ENCODE results near the gene PUM2. TPM values are rescaled to one million over a fixed set of nuclear protein-coding genes. Genes with fewer than 3 reads are reported as not detected.

Gene PUM2
- total RNA-seq, 3 donors from 2014 or later: 93.5 to 155 (median 115) TPM

DNA sequence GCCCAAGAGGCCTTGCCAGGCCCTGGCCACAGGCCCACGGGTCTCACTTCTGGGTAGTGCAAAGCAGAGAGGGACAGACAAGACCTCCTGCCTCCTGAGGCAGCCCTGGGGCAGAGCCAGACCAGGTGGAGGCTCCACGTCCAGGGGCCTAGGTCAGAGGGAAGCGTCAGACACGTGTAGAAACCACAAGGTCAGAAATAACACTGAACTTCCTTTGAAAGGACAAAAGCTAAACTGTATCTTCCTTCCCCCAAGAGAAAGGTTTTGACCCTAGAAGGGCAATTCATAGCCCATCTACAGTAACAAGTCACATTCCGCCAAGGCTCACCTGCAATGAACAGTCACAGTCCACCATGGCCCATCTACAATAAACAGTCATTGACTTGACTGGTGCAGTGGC, 143.6 kb downstream of the PUM2 start:
- H3K4me1 ChIP-seq (ENCODE audit: low read depth): peaks cover 23% of the 10 kb centered on the region
- no peaks in the 10 kb centered on the region for H3K9me3 ChIP-seq
- peaks cover 7% of the 10 kb centered on the region for H3K36me3 ChIP-seq (ENCODE audit: low read depth)
- DNase-seq: no peak
- ATAC-seq: no peak
- intact Hi-C loops (cut with DNase I, micrococcal nuclease): no loop called here
- TF ChIP-seq, protein P1, sequence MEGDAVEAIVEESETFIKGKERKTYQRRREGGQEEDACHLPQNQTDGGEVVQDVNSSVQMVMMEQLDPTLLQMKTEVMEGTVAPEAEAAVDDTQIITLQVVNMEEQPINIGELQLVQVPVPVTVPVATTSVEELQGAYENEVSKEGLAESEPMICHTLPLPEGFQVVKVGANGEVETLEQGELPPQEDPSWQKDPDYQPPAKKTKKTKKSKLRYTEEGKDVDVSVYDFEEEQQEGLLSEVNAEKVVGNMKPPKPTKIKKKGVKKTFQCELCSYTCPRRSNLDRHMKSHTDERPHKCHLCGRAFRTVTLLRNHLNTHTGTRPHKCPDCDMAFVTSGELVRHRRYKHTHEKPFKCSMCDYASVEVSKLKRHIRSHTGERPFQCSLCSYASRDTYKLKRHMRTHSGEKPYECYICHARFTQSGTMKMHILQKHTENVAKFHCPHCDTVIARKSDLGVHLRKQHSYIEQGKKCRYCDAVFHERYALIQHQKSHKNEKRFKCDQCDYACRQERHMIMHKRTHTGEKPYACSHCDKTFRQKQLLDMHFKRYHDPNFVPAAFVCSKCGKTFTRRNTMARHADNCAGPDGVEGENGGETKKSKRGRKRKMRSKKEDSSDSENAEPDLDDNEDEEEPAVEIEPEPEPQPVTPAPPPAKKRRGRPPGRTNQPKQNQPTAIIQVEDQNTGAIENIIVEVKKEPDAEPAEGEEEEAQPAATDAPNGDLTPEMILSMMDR (IDR thresholded peaks at IDR 0.05): no peak
- no peak overlapping the region for H3K4me3 ChIP-seq

- intact Hi-C loops (cut with DNase I, micrococcal nuclease): no loop called here
- Histone ChIP-seq H3K4me1 (ENCODE audit: low read depth) (peaks cover 23% of the 10 kb centered on the region), H3K36me3 (ENCODE audit: low read depth) (peaks cover 7% of the 10 kb centered on the region), H3K4me3 (no peak overlapping the region), H3K9me3 (no peaks in the 10 kb centered on the region)
- TF ChIP-seq, protein P1 (IDR thresholded peaks at IDR 0.05): no peak
- ATAC-seq (peak; percentile 56), DNase-seq (no peak)
Observed at GRCh38 chr2:20205915-20206524, 144.6 kb downstream of the PUM2 start.

- H3K4me3 ChIP-seq: no peak overlapping the region
- intact Hi-C loops (cut with DNase I, micrococcal nuclease): no loop called here
- peaks cover 7% of the 10 kb centered on the region for H3K36me3 ChIP-seq (ENCODE audit: low read depth)
- peaks cover 23% of the 10 kb centered on the region for H3K4me1 ChIP-seq (ENCODE audit: low read depth)
- DNase-seq (no peak), ATAC-seq (no peak)
- TF ChIP-seq, protein P1 (IDR thresholded peaks at IDR 0.05): no peak
- no peaks in the 10 kb centered on the region for H3K9me3 ChIP-seq
Observed at GRCh38 chr2:20205069-20205468, 145.6 kb downstream of the PUM2 start.

DNA sequence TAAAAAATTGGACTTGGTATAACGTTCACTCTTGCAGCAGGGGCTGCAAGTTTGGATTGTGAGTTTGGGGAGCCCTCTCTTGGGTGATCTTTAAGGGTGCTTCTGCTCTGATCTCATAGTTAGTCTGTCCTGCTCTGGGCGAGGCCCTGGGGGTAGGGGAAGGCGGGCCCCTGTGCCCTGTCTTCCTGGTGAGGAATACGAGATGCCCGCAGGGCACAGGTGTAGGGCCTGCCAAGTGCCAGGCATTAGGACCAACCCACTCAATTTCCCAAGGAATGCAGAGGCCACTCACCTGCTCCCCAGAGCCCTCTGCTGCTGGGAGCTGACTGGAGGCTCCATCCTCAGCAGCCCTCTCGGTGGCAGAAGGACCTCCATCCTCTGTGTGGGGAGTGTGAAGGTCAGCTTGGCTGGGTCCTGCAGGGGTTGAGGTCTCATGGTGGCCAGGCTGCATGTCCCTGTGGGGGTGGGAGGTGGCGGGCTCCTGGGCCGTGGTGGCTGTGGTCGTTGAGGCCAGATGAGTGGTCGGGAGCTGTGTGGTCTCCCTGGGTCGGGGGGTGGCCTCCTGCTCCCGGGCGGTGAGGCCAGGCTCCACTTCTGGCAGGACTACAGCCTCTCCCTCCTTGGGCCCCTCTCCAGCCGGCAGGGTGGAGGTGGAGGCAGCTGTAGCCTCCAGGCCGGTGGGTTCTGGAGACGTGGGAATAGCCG, 147.0 kb downstream of the PUM2 start:
- TF ChIP-seq, protein P1 (IDR thresholded peaks at IDR 0.05): no peak
- ATAC-seq: no peak

GRCh38 chr2:20203072-20203471, 147.6 kb downstream of the PUM2 start:
- DNase-seq (no peak), ATAC-seq (no peak)
- Histone ChIP-seq H3K9me3 (no peaks in the 10 kb centered on the region), H3K4me1 (ENCODE audit: low read depth) (peaks cover 19% of the 10 kb centered on the region), H3K36me3 (ENCODE audit: low read depth) (peaks cover 7% of the 10 kb centered on the region), H3K4me3 (no peak overlapping the region)
- intact Hi-C loops (cut with DNase I, micrococcal nuclease): no loop called here
- TF ChIP-seq, protein P1 (IDR thresholded peaks at IDR 0.05): no peak

More for the DNA sequence above, 147.0 kb downstream of the PUM2 start:
- no peak for DNase-seq
- Histone ChIP-seq H3K4me3 (no peak overlapping the region), H3K4me1 (ENCODE audit: low read depth) (peaks cover 15% of the 10 kb centered on the region), H3K36me3 (ENCODE audit: low read depth) (peaks cover 7% of the 10 kb centered on the region), H3K9me3 (no peaks in the 10 kb centered on the region)
- intact Hi-C loops (cut with DNase I, micrococcal nuclease): no loop called here
